WTC11 (cell line): Measurements from ENCODE around the gene RYR3. TPM values are rescaled to one million over a fixed set of nuclear protein-coding genes. Genes with fewer than 3 reads are reported as not detected.

ENCODE experiments used
- ATAC-seq: fragments of 200-7000 bp; cut with Tn5 transposase; 2 replicates; pipeline ENCODE4 v1.10.0; 2021; ENCODE audit warnings: mild to moderate bottlenecking, moderate library complexity
- CTCF ChIA-PET: fragments of 300-600 bp; sonication (Branson Sonifier 250); formaldehyde crosslinking; loops from one replicate; lab custom pipeline; 2021; ENCODE audit warnings: antibody characterized with exemption; lab: Charles Lee
- POLR2A ChIA-PET: fragments of 350-600 bp; sonication (Branson Sonifier 250); formaldehyde crosslinking; loops from one replicate; lab custom pipeline; 2021; ENCODE audit warnings: antibody characterized with exemption; lab: Charles Lee
- DNase-seq: peaks from one replicate; pipeline ENCODE4 v3.0.0; 2021; ENCODE audit warnings: low spot score
- H3K27ac Mint-ChIP-seq: 2 replicates; pipeline ENCODE4 v1.8.0; 2021; ENCODE audit warnings: mixed read lengths
- H3K27me3 Mint-ChIP-seq: 2 replicates; pipeline ENCODE4 v1.8.0; 2021; ENCODE audit warnings: low read depth, mild to moderate bottlenecking, moderate library complexity, mixed read lengths
- H3K36me3 Mint-ChIP-seq: 2 replicates; pipeline ENCODE4 v1.8.0; 2021; ENCODE audit warnings: mixed read lengths
- H3K4me1 Mint-ChIP-seq: 2 replicates; pipeline ENCODE4 v1.8.0; 2022; ENCODE audit warnings: mixed read lengths
- H3K4me3 Mint-ChIP-seq: 2 replicates; pipeline ENCODE4 v1.8.0; 2021; ENCODE audit warnings: mild to moderate bottlenecking, moderate library complexity, mixed read lengths
- H3K9me3 Mint-ChIP-seq: 2 replicates; pipeline ENCODE4 v1.8.0; 2021; ENCODE audit warnings: mixed read lengths
- AFF4 ChIP-seq: sonication (generic); formaldehyde crosslinking; IDR thresholded peaks from 2 replicates; pipeline ENCODE4 v1.8.1; 2023; ENCODE audit warnings: mild to moderate bottlenecking, missing genetic modification reagents, borderline replicate concordance
- CTCF ChIP-seq: fragments of 200-600 bp; IDR thresholded peaks from 2 replicates; pipeline ENCODE4 v1.8.0; 2022; ENCODE audit warnings: antibody characterized with exemption
- FOXJ3 ChIP-seq: sonication (generic); formaldehyde crosslinking; IDR thresholded peaks from 2 replicates; pipeline ENCODE4 v1.9.0; 2021; ENCODE audit warnings: missing genetic modification reagents, mild to moderate bottlenecking, borderline replicate concordance
- FOXK1 ChIP-seq: sonication (generic); formaldehyde crosslinking; IDR thresholded peaks from 2 replicates; pipeline ENCODE4 v1.8.0; 2022; ENCODE audit warnings: mild to moderate bottlenecking, moderate library complexity, missing genetic modification reagents
- JUN ChIP-seq: sonication (generic); formaldehyde crosslinking; IDR thresholded peaks from 2 replicates; pipeline ENCODE4 v1.8.0; 2023; ENCODE audit warnings: mild to moderate bottlenecking, missing genetic modification reagents
- KAT7 ChIP-seq: sonication (generic); formaldehyde crosslinking; IDR thresholded peaks from 2 replicates; pipeline ENCODE4 v1.8.1; 2023; ENCODE audit warnings: missing genetic modification reagents, mild to moderate bottlenecking, borderline replicate concordance
- SP1 ChIP-seq: sonication (generic); formaldehyde crosslinking; conservative IDR thresholded peaks from 2 replicates; pipeline ENCODE4 v1.8.1; 2022; ENCODE audit warnings: missing genetic modification reagents
- TP53 ChIP-seq: sonication (generic); formaldehyde crosslinking; IDR thresholded peaks from 2 replicates; pipeline ENCODE4 v1.8.1; 2023; ENCODE audit warnings: mild to moderate bottlenecking, missing genetic modification reagents
- ZNF138 ChIP-seq: sonication (generic); formaldehyde crosslinking; conservative IDR thresholded peaks from 2 replicates; pipeline ENCODE4 v1.8.1; 2022; ENCODE audit warnings: mild to moderate bottlenecking, moderate library complexity, missing genetic modification reagents
- ZNF263 ChIP-seq: sonication (generic); formaldehyde crosslinking; IDR thresholded peaks from 2 replicates; pipeline ENCODE4 v1.8.1; 2022; ENCODE audit warnings: low read depth, mild to moderate bottlenecking, moderate library complexity, missing genetic modification reagents
- total RNA-seq: library from RNA; stranded (reverse); gene quantifications from 3 replicates; pipeline ENCODE4 v1.2.3, GENCODE V29; 2021
- TF ChIP-seq, protein P1 (sequence below): fragments of 250-450 bp; sonication (Bioruptor Pico); IDR thresholded peaks from 2 replicates; pipeline ENCODE4 v1.9.0; 2021; ENCODE audit warnings: mild to moderate bottlenecking, borderline replicate concordance
- TF ChIP-seq, protein P2 (sequence below): sonication (generic); formaldehyde crosslinking; IDR thresholded peaks from 2 replicates; pipeline ENCODE4 v1.8.0; 2023; ENCODE audit warnings: missing genetic modification reagents
- TF ChIP-seq, protein P3 (sequence below): sonication (generic); formaldehyde crosslinking; IDR thresholded peaks from 2 replicates; pipeline ENCODE4 v1.8.1; 2023; ENCODE audit warnings: mild to moderate bottlenecking, moderate library complexity, missing genetic modification reagents
- TF ChIP-seq, protein P4 (sequence below): sonication (generic); formaldehyde crosslinking; IDR thresholded peaks from 2 replicates; pipeline ENCODE4 v1.8.1; 2022; ENCODE audit warnings: low read depth, mild to moderate bottlenecking, moderate library complexity, missing genetic modification reagents, borderline replicate concordance

Gene RYR3
- total RNA-seq, 1 experiment from 2014 or later = 1.4 TPM

- TF ChIP-seq SP1 (CRISPR knock-in tag) = no peak
- no peak for TF ChIP-seq KAT7 (CRISPR knock-in tag)
- TF ChIP-seq, protein P1, sequence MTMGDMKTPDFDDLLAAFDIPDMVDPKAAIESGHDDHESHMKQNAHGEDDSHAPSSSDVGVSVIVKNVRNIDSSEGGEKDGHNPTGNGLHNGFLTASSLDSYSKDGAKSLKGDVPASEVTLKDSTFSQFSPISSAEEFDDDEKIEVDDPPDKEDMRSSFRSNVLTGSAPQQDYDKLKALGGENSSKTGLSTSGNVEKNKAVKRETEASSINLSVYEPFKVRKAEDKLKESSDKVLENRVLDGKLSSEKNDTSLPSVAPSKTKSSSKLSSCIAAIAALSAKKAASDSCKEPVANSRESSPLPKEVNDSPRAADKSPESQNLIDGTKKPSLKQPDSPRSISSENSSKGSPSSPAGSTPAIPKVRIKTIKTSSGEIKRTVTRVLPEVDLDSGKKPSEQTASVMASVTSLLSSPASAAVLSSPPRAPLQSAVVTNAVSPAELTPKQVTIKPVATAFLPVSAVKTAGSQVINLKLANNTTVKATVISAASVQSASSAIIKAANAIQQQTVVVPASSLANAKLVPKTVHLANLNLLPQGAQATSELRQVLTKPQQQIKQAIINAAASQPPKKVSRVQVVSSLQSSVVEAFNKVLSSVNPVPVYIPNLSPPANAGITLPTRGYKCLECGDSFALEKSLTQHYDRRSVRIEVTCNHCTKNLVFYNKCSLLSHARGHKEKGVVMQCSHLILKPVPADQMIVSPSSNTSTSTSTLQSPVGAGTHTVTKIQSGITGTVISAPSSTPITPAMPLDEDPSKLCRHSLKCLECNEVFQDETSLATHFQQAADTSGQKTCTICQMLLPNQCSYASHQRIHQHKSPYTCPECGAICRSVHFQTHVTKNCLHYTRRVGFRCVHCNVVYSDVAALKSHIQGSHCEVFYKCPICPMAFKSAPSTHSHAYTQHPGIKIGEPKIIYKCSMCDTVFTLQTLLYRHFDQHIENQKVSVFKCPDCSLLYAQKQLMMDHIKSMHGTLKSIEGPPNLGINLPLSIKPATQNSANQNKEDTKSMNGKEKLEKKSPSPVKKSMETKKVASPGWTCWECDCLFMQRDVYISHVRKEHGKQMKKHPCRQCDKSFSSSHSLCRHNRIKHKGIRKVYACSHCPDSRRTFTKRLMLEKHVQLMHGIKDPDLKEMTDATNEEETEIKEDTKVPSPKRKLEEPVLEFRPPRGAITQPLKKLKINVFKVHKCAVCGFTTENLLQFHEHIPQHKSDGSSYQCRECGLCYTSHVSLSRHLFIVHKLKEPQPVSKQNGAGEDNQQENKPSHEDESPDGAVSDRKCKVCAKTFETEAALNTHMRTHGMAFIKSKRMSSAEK (CRISPR knock-in tag) = no peak
- TF ChIP-seq JUN (CRISPR knock-in tag) = no peak
- TF ChIP-seq TP53 (CRISPR knock-in tag) = no peak
- no peak for TF ChIP-seq CTCF
- TF ChIP-seq, protein P2, sequence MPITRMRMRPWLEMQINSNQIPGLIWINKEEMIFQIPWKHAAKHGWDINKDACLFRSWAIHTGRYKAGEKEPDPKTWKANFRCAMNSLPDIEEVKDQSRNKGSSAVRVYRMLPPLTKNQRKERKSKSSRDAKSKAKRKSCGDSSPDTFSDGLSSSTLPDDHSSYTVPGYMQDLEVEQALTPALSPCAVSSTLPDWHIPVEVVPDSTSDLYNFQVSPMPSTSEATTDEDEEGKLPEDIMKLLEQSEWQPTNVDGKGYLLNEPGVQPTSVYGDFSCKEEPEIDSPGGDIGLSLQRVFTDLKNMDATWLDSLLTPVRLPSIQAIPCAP = no peak
- TF ChIP-seq, protein P3, sequence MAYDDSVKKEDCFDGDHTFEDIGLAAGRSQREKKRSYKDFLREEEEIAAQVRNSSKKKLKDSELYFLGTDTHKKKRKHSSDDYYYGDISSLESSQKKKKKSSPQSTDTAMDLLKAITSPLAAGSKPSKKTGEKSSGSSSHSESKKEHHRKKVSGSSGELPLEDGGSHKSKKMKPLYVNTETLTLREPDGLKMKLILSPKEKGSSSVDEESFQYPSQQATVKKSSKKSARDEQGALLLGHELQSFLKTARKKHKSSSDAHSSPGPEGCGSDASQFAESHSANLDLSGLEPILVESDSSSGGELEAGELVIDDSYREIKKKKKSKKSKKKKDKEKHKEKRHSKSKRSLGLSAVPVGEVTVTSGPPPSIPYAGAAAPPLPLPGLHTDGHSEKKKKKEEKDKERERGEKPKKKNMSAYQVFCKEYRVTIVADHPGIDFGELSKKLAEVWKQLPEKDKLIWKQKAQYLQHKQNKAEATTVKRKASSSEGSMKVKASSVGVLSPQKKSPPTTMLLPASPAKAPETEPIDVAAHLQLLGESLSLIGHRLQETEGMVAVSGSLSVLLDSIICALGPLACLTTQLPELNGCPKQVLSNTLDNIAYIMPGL (CRISPR knock-in tag) = no peak
- no peak for TF ChIP-seq ZNF263 (CRISPR knock-in tag)
- H3K27ac Mint-ChIP-seq = no peak overlapping the region
- ChIA-PET CTCF (interaction anchor here (3.9 kb wide), 1 partner anchor 8 kb away, joined by 31 read pairs; no protein-coding TSS in a partner anchor), POLR2A (no interaction called here)
- peaks cover 6% of the 10 kb centered on the region for H3K4me1 Mint-ChIP-seq
- H3K9me3 Mint-ChIP-seq = no peaks in the 10 kb centered on the region
- H3K4me3 Mint-ChIP-seq = no peak overlapping the region
- no peak for ATAC-seq
- no peaks in the 10 kb centered on the region for H3K36me3 Mint-ChIP-seq
- no peak for DNase-seq
- H3K27me3 Mint-ChIP-seq = no peaks in the 10 kb centered on the region
Observed at GRCh38 chr15:33693166-33693800, 382.5 kb downstream of the RYR3 start.

- ATAC-seq = no peak
- TF ChIP-seq FOXJ3 (no peak), AFF4 (CRISPR knock-in tag) (no peak), ZNF138 (no peak), FOXK1 (CRISPR knock-in tag) (no peak)
- TF ChIP-seq, protein P4, sequence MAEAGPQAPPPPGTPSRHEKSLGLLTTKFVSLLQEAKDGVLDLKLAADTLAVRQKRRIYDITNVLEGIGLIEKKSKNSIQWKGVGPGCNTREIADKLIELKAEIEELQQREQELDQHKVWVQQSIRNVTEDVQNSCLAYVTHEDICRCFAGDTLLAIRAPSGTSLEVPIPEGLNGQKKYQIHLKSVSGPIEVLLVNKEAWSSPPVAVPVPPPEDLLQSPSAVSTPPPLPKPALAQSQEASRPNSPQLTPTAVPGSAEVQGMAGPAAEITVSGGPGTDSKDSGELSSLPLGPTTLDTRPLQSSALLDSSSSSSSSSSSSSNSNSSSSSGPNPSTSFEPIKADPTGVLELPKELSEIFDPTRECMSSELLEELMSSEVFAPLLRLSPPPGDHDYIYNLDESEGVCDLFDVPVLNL (CRISPR knock-in tag) = no peak
- H3K27me3 Mint-ChIP-seq = no peaks in the 10 kb centered on the region
- CTCF ChIA-PET = interaction anchor here (0.9 to 2.4 kb wide), 2 partner anchors 388 to 406 kb away, joined by 3 to 7 read pairs; partner anchors contain the start of gene RYR3
- POLR2A ChIA-PET = no interaction called here
- no peak for DNase-seq
- no peaks in the 10 kb centered on the region for H3K36me3 Mint-ChIP-seq
- H3K9me3 Mint-ChIP-seq = no peaks in the 10 kb centered on the region
- no peak overlapping the region for H3K4me3 Mint-ChIP-seq
- peaks cover 23% of the 10 kb centered on the region for H3K4me1 Mint-ChIP-seq
- H3K27ac Mint-ChIP-seq = no peak overlapping the region
Observed at GRCh38 chr15:33698126-33698525, 387.4 kb downstream of the RYR3 start.
